Activated CD8-positive, alpha-beta memory T cell treated with anti-CD3 and anti-CD28 coated beads, Interleukin-2, amount 50 U/mL, for 4 hours (primary cell): ENCODE results near the gene ATP23.
A peak's percentile ranks its signal among the peaks of the same experiment; 100 is the strongest.

Experiments
- DNase-seq: peaks from one replicate; pipeline ENCODE4 v3.0.0-alpha.2; 2020

Gene ATP23, protein sequence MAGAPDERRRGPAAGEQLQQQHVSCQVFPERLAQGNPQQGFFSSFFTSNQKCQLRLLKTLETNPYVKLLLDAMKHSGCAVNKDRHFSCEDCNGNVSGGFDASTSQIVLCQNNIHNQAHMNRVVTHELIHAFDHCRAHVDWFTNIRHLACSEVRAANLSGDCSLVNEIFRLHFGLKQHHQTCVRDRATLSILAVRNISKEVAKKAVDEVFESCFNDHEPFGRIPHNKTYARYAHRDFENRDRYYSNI

DNA sequence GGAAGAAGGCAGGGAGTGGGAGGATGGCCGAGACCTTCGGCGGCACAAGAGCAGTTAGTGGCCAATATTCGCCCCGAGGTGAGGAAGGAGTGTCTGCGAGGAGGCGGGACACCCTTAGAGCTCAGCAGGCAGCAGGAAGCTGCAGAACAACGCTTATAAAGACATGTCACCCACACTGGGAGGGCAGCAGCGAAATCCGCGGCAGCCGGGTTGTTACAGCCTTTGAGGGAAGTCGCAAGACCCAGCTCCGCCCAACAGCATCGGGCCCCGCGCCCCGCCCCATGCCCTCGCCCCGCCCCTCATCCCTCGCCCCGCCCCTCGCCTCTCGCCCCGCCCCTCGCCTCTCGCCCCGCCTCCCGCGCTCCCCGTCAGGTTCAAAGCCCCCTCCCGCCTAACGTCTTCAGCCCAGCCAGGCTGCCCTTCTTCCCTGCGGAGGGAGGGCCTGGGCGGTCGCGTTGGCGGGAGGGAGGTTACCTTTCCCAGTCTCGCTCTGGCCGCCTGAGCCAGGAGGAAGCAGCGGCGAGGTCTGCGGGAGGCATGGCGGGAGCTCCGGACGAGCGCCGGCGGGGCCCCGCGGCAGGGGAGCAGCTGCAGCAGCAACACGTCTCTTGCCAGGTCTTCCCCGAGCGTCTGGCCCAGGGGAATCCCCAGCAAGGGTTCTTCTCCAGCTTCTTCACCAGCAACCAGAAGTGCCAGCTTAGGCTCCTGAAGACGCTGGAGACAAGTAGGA is at the start of gene ATP23:
TSS of gene ATP23 (plus strand) at position 403 of the 730 bp plus-strand sequence. CDS start at position 538, 135 bp downstream.
- DNase-seq, result peak; percentile 82

DNA sequence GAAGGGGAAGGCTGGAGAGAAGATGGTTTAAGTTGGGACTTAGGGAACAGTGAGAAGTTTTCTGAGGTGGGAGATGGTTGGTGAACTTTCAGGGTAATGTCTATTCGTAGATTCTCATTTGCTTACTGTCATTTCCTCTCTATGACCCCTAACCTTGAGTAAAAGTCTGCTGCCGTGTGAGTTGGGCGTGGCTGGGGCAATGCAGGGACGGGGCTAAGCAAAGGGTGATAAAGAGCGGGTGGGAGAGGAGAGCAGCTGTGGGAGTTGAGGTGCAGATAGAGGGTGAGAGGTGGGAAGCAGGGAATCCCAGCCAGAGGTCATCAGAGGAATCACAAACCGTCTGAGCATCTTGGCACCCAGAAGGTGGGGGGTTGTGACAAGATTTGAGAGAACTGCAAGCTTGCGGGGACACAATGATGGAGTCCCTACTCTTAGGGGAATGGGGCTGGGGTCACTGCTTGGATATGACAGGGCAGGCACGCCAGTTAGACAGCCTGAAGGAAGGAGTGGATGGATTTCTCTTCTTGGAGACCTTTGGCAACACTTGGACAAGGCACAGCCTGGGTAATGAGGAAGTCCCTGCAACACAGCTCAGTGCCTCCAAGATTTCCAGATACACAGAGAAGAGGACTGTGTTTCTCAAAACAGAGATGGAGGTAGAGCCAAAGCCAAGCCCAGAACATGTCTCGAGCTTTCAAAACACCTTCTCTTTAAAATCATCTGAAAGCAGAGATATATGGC is 49.0 kb upstream of the ATP23 start:
- DNase-seq, result no peak

DNA sequence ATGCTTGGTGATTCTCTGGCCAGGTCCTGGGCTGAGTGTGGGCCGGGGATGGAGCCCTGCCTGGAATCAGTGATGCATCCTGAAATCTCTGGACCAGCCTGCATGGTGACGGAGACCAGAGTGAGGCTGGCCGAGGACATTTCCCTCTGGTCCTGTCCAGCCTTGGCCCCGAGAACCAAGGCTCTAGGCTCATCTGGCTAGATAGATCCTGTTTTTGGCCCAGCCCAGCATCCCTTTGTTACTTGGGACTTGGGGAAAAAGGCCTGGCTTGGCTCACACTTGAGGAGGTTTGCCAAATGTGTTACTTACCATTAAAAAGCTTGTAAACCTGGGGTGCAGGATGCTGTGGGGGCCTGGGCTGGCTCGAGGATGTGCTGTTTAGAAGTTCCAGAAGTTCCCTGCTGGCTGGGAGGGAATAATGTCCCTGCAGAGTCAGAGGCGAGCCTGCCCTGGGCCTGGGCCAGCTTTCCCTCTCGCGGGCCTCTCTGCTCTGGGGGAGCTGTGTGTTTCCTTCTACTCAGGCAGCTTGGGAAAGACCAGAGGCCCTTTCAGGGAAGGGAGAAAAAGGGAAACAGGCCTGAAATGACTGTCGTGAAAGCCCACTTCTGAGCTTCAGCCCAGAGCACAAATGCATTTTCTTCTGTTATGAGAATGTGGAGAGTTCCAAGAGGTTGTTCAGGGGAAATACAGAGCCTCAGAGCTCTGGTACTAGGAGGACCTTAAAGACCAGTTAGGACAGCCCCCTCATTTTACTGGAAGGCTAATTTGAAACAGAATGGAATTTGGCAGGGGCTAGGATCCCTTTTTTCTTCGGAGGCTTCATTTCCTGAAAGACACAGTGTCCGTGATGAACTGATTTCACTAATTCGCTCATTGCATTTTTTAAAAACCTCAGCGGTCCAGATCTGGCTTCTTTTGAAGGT is 47.7 kb upstream of the ATP23 start:
- DNase-seq, result no peak

DNA sequence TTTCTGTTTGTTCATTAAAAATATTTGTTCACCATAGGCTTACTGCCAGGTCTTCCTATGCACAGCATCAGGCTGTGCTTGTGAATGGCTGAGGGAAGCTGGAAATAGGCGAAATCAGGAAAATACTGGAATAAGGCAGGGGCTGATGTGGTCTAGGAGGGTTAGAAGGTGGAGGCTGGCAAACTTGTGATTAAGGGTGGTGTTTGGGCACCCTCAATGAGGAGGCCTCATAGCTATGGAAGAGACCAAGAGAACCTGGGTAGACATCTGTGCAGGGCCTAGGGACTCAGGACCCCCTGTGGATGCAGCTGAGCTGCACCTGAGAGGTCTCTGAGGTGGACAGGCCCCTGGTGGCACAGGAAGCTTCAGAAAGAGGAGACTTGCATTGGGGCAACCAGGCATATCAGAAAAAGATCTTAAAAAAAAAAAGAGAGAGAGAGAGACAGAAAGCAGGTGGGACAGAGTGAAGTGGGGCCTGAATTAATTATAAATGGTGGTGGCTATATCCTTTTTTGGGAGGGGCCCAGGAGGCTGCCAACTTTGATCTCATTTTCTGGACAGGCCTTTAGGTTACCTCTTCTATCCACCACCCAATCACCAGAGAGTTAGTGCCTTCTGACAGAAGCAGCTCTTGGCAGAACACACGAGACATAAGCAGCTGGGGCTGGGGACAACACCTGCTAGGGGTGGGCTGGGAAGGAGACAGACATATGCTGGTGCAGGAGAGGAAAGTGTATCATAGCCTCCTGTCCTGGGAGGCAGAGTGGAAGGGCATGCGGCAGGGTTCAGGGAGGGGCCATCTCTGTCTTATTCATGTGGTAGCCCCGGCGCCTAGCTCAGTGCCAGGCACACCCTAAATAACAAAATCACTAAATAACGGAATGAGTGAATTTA is 46.7 kb upstream of the ATP23 start:
- DNase-seq, result no peak

DNA sequence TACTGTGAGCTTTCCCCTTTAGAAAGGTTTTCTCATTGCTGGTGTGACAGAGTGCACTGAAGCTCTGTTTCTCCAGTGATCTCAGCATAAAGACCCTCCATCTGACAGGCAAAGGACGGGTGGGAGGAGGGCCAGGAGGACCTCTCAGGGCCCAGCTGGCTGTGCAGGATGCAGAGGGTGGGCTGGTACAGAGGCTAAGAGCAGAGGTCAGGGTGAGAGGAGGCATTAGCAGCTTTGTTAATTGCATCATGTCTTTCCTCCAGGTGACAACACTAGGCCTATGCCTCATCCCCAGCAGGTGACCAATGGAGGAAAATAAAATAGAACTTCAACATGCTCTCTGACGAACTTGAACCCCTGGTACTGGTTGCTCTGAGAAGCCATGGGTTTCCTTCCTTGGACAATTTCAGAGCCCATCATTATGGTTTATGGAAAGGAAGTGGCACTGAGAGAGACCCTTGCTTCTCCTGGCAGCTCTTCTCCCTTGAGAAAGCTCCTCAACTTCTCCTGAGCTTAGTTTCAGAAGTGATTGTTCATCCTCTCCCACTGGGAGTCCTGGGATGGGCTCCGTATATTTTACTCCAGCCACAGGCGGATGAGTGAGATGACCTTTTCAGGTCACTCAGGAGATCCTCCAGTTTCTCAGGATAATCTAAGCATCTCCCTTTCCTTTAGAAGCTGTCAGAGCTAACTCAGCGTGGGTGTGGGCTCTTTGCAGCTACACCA is 45.8 kb upstream of the ATP23 start:
- no peak for DNase-seq

DNA sequence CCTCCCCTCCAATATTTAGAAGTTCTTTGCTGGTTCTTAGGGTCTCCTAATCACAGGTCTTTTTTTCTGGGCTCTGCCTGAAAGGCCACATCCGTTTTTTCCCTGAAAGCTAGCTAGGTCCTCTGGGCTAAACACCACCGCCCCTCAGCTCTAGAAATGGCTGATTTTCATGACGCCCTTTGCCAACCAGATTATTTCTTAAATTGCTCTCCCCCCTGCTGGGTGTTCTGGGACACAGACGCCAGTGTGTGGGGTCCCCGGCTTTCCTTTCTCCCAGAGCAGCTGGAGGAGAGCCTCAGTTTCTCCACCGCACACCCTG is 45.3 kb upstream of the ATP23 start:
- no peak for DNase-seq

DNA sequence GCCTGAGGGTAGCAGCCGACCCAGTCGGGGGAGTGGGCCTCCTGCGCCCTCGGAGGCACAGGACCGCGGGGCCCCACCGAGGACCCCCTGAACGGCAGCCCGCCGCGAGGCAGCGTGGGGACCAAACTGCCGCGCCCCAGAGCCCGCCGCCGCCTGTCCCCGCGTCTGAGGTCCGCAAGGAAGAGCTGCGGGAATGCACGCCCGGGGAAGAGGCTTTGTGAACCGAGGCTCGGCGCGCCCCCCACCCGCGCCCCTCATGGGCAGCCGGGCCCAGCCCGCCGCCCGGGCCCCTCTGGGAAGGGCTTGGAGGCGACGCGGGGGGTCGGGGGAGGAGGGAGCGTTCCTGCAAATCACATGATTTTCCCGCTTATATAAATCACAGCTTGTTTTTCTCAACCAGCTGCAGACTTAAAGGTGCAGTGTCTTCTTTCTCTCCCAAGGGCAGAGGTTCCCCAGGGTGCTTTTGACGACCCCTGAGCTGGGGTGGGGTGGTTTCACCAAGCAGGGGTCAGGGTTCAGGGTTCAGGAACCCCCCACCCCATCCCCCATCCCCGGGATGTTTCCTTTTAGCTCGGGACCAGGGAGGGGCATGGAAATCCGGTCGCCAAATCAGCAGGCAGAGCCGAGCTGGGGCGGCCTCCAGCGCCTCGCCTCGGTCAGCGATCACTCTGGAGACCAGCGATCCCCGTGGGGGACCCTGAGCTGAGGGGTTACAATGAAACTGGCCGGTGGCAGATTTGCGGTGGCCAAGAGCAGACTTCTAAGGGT is 44.7 kb upstream of the ATP23 start:
- DNase-seq, result peak; percentile 30

DNA sequence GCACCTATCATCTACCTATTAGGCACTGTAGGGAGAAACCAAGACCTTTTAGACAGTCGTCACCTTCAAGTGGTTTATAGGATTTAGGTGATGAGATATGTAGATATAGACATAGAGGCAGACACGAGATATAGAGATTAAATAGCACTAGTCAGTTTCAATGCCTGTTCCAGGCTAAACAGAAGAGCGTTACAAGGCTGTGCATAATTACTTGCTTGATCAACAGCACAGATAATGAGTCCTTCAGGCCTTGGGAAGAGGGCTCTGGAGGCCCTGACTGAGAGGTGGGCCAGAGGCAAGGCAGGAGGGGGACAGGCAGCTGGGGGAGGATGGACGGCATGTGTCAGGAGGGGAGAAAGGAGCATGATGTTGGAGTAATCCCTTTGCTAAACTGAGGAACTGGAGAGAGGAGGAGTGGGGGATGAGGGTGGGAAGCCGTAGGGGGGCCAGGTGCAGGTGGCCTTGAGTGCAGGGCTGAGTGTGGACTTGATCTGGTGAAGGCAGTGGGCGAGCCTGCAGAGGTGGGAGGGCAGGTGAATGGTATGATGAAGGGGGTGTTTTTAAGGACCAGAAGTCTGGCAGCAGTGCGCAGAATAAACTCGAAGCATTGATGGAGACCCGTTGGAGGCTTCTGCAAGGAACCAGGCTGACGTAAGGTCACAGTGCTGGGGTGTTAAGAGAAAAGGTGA is 43.9 kb upstream of the ATP23 start:
- DNase-seq, result no peak

DNA sequence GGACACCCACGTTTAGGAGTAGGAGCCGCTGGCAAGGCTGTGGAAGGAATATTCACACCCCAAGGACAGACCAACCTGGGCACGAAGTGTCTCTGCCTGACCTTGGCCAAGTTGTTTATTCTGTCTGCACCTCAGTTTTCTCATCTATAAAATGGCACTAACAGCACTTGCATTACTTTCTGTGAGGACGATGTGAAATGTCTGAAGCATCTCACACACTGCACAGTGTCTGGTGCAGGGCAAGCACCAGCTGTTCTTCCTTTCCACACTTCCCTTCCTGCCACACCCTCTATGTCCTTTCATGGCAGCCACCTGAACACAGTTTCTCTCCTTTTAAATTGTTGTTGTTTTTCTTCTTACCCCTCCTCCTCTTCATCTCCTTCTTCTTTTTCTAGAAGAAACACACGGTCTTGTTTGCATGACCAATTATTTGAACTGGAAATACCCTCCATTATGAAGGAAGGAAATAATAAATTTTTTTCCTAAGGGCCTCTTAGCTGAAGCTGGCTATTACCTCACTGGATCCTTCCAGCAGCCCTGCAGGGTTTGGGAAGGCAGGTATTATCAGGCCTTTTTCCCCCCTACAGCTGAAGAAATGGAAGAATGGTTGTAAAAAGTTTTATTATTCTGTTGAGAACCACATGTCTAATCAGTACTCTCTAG is 42.9 kb upstream of the ATP23 start:
- no peak for DNase-seq

DNA sequence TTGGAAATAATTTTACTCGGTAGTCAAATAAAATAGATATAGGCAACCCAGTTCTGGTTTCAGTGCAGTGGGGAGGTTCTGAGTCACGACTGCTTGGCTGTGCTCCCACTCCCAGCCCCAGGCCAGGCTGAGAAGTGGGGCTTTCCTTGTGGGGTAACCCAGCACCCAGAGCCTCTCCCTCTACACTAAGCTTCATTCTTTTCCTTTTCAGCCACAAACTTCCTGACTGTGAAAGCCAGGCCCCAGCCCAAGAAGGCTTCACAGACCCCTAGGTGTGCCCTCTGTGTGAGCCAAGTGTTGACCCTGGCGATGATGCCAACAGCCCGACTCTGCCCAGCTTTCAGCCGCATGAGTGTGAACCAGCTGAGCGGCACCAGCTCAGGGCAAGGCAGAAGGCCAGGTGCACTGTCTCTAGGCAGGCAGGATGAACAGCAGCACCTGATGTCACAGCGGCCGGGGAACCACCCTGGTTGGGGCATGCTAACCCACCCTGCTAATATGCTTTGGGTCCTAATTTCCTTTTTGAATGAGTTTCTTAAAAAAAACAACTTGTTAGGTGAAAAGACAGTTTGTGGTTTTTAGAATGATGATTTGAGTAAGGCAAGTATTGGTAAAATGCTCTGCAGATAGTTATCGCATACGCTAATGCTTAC is 42.2 kb upstream of the ATP23 start:
- DNase-seq, result peak; percentile 75

DNA sequence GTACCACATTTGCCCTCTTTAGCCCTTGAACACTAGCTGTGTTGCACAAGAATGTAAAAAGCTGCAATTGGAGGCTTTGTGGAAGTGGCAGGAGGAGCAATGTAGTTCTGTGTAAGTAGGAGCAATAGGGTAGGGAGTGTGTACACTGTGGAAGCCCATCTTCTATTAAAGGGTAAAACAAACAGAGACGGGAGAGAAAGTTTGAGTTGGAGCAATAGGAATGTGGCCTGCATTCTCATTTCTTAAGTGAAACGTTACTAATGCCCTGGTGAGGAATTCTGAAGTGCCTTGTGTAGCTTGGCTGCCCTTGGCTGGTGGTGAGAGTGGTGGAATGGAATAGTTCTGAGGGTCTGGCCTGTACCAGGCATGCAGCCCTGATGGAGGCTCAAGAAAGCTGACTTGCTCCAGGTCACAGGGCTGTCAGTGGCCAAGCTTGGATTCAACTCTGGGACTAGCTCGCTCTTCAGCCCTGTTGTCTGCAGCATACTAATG is 38.8 kb upstream of the ATP23 start:
- no peak for DNase-seq

DNA sequence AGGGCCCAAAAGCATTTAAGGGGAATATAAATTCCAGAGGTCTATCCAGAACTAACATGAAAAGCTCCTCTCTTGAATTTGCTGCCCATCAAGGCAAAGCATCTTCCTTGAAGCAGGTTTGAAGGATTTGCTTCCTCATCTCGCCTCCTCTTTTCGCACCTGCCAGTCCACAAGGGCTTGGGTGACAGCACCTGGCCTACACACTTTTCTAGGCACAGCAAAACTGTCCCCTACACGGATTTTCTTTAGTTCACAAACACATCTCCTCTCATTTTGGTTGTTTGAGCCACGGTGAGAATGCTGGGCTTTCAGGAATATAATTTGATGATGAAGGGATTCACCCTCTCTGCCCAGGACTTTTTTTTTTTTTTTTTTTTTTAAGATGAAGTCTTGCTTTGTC is 36.9 kb upstream of the ATP23 start:
- DNase-seq, result no peak

DNA sequence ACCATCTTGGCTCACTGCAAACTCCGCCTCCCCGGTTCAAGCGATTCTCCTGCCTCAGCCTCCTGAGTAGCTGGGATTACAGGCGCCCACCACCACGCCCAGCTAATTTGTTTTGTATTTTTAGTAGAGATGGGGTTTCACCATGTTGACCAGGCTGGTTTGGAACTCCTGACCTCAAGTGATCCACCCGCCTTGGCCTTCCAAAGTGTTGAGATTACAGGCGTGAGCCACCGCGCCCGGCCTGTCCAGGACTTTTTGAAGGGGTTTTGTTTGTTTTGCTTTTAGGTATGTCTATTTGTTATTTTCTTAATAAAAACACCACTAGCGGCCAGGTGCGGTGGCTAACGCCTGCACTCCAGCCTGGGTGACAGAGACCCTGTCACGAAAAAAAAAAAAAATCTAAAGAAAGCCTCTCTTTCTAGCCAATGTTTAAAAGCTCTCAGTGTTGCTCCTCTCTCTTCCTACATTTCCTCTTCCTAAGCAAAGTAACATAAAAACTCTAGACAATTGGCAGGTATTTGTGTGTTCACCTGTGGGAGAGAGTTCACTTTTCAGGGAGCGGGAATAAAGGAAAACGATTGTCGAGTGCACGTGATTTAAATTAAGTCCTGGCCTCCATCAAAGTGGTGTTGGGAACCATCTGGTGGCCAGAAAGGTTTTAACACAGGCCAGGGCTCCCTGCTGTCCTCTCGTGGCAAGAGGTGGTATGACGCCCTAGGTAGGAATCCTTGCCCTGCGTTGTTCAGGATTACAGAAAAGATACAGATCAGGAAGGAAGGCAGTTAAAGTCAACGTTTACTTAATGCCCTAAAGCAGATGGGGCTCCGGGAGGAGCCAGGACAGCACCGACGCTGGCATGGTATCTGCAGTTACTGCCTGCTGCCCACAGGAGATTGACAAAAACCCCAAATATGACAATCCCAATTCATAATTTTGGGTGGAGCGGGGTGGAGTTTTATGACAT is 36.2 kb upstream of the ATP23 start:
- DNase-seq, result peak; percentile 85

DNA sequence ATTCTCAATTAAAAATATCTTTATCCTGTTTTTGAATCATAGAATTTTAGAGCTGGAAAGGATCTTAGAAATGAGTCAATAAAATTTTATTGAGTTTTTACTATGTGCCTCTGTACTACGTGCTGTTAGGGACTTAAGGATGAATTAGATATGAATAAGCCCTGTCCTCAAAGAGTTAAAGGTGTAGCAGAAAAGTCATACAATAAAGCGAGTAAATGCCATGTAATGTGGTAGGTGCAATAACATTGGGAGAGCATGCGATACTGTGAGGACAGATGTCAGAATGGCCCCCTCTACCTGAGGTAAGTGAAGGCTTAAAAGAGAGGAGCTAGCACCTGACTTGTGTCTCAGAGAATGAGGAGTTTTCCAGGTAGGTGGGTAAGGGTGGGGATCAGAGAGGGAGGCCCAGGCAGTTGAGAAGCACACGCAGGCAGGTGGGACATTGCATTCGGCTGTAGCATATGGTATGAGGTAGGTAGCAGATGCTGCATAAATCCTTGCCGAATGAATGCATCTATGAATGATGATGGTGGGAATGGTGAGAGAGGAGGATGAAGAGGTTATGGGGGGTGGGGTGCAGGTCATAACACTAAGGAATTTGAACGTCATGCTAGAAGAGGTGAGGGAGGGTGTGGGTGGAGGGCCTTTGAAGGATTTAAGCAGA is 35.4 kb upstream of the ATP23 start:
- no peak for DNase-seq

DNA sequence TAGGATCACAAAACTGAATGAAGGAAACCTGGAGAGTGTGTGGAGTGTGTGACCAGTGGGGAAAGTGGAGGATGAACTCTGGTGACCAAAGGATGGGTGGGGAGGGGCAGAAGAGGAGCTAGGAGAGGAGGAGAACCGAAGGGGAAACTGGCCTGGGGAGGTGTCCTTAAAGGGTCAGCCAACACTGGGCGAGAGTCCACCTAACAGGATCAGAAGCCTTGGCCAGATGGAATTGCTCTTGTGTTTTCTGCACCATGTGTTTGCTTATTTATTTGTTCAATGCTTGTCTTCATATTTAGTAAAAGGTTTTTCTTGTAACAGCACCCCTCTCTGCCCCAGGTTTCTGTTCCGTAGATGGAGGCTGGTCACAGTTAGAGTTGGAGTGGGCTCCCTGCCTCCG is 34.5 kb upstream of the ATP23 start:
- no peak for DNase-seq

DNA sequence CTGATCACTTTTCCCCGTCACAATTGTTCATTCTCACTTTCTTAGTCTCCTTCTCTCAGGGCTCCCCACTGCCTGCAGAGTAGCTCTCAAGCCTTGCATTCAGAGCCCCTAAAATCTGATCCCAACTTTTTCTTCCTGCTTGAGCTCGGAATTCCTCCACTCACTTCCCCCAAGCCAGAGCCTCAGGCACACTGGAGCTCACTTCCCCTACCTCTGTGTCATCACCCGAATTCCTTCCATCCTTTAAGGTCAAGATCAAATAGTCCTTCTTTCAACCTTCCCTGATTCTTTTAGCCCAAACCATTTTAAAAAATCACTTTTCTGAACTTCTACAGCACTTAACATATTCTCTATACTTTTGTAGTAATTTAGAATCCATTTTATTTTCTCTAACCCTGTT is 34.1 kb upstream of the ATP23 start:
- no peak for DNase-seq

DNA sequence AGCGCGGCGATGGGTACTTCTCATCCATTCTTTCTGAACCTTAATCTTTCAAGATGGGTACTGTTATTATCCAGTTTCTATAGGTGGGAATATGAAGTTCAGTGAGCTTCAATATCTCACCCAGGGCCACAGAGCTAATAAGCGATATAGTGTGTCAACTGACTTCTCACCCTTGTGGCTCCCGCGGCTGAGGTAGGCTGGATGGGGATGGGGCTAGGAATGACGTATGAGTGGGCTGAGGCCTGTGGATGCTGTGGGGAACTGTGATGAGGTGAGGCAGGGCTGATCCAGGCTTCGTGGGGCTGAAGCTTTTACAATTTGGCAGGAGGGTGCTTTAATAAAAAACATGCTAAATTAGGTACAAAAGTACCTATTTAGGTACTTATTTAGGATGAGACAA is 32.9 kb upstream of the ATP23 start:
- DNase-seq, result no peak
